Esophagus squamous epithelium (tissue), 4 donors: ENCODE results near the gene TPGS2.

Experiments
- POLR2A ChIP-seq, 4 donors: fragments of 450-650 bp; IDR thresholded peaks; one replicate each; pipeline ENCODE4 v1.6.1; 2017; ENCODE audit warnings: antibody characterized with exemption in 4 of 4, mild to moderate bottlenecking in 4 of 4, moderate library complexity in 3 of 4
- TF ChIP-seq, protein P1 (sequence below), 6 experiments: fragments of 450-650 bp in 4 of 6; fragments of 200-600 bp in 2 of 6; sonication (generic) in 2 of 6; IDR thresholded peaks; one replicate each; pipeline ENCODE4 v1.5.1; 2016 to 2019; ENCODE audit warnings: antibody characterized with exemption in 6 of 6, mild to moderate bottlenecking in 4 of 6, moderate library complexity in 4 of 6

DNA sequence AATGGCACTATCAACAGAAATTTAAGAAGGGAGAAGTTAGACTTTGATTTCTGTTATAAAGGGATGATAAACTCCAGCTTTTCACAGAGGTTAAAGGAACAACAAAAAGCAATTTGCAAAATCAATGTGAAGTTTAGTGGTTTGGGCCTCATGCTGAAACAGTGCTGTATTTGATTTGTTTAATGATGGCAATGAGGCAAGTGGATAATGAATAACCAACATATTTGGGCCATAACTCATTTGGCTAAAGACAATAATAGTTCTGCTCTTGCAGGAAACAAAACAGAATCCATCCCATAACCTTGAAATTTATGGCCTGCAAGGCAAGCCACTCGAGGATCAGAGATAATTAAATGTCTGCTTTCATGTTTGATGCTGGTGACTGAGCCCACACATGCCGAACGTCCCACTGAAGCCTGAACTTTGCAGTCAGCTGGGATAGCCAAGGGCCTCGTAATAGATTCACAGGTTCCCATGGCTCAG is 56.5 kb downstream of the TPGS2 start:
- TF ChIP-seq POLR2A (IDR thresholded peaks at IDR 0.05): no peak
- TF ChIP-seq, protein P1, sequence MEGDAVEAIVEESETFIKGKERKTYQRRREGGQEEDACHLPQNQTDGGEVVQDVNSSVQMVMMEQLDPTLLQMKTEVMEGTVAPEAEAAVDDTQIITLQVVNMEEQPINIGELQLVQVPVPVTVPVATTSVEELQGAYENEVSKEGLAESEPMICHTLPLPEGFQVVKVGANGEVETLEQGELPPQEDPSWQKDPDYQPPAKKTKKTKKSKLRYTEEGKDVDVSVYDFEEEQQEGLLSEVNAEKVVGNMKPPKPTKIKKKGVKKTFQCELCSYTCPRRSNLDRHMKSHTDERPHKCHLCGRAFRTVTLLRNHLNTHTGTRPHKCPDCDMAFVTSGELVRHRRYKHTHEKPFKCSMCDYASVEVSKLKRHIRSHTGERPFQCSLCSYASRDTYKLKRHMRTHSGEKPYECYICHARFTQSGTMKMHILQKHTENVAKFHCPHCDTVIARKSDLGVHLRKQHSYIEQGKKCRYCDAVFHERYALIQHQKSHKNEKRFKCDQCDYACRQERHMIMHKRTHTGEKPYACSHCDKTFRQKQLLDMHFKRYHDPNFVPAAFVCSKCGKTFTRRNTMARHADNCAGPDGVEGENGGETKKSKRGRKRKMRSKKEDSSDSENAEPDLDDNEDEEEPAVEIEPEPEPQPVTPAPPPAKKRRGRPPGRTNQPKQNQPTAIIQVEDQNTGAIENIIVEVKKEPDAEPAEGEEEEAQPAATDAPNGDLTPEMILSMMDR (IDR thresholded peaks at IDR 0.05): no peak
